Trophoblast cell (in vitro differentiated cells and primary cell): ENCODE measurements around the gene TMEM179.

Experiments used
- DNase-seq, 2 donors: peaks; one replicate each; pipeline ENCODE4 v3.0.0-alpha.2; 2016
- H2AFZ ChIP-seq: 2 replicates; pipeline ENCODE4 v1.6.1; 2013; ENCODE audit warnings: low read length, moderate library complexity, mild to moderate bottlenecking; ENCODE audit not compliant: insufficient read depth, poor library complexity
- H2AK5ac ChIP-seq: 2 replicates; pipeline ENCODE4 v1.6.1; 2013; ENCODE audit warnings: mild to moderate bottlenecking, low read length
- H2BK120ac ChIP-seq: 2 replicates; pipeline ENCODE4 v1.6.1; 2013; ENCODE audit warnings: low read length, mild to moderate bottlenecking, moderate library complexity; ENCODE audit not compliant: insufficient read depth, poor library complexity
- H2BK12ac ChIP-seq: 2 replicates; pipeline ENCODE4 v1.6.1; 2013; ENCODE audit warnings: mild to moderate bottlenecking, low read length, moderate library complexity
- H2BK5ac ChIP-seq: 2 replicates; pipeline ENCODE4 v1.6.1; 2013; ENCODE audit warnings: low read length, low read depth, moderate library complexity, mild to moderate bottlenecking; ENCODE audit not compliant: poor library complexity
- H3K14ac ChIP-seq: 2 replicates; pipeline ENCODE4 v1.6.1; 2013; ENCODE audit warnings: mild to moderate bottlenecking, low read length
- H3K18ac ChIP-seq: 2 replicates; pipeline ENCODE4 v1.6.1; 2013; ENCODE audit warnings: mild to moderate bottlenecking, low read length
- H3K23ac ChIP-seq: 2 replicates; pipeline ENCODE4 v1.6.1; 2013; ENCODE audit warnings: low read length
- H3K27ac ChIP-seq: 2 replicates; pipeline ENCODE4 v1.5.1; 2013; ENCODE audit warnings: low read depth, mild to moderate bottlenecking, inconsistent platforms, low read length, moderate library complexity
- H3K27me3 ChIP-seq: 2 replicates; pipeline ENCODE4 v1.6.1; 2013; ENCODE audit warnings: inconsistent platforms, mild to moderate bottlenecking, low read length, moderate library complexity; ENCODE audit not compliant: insufficient read depth
- H3K36me3 ChIP-seq, 2 experiments: 1 replicate in 1 of 2; 2 replicates in 1 of 2; pipeline ENCODE4 v1.6.1; 2013; ENCODE audit warnings: low read length in 2 of 2, mild to moderate bottlenecking in 2 of 2, moderate library complexity in 1 of 2; ENCODE audit not compliant: insufficient read depth in 2 of 2, control insufficient read depth in 1 of 2
- H3K4ac ChIP-seq: 2 replicates; pipeline ENCODE4 v1.6.1; 2013; ENCODE audit warnings: low read depth, mild to moderate bottlenecking, low read length, moderate library complexity
- H3K4me1 ChIP-seq, 2 experiments: 1 replicate in 1 of 2; 2 replicates in 1 of 2; pipeline ENCODE4 v1.6.1; 2013; ENCODE audit warnings: low read length in 2 of 2, mild to moderate bottlenecking in 2 of 2, moderate library complexity in 1 of 2; ENCODE audit not compliant: insufficient read depth in 2 of 2, control insufficient read depth in 1 of 2
- H3K4me2 ChIP-seq: 2 replicates; pipeline ENCODE4 v1.6.1; 2013; ENCODE audit warnings: inconsistent platforms, mild to moderate bottlenecking, low read length, moderate library complexity
- H3K4me3 ChIP-seq: 2 replicates; pipeline ENCODE4 v1.5.1; 2013; ENCODE audit warnings: mild to moderate bottlenecking, low read depth, low read length, inconsistent platforms
- H3K79me1 ChIP-seq: one replicate; pipeline ENCODE4 v1.6.1; 2013; ENCODE audit warnings: low read length
- H3K79me2 ChIP-seq: 2 replicates; pipeline ENCODE4 v1.6.1; 2013; ENCODE audit warnings: low read length, mild to moderate bottlenecking; ENCODE audit not compliant: control insufficient read depth, insufficient read depth, poor library complexity
- H3K9ac ChIP-seq: 2 replicates; pipeline ENCODE4 v1.6.1; 2013; ENCODE audit warnings: mild to moderate bottlenecking, low read length
- H3K9me3 ChIP-seq: 2 replicates; pipeline ENCODE4 v1.6.1; 2013; ENCODE audit warnings: low read depth, mild to moderate bottlenecking, control low read depth, inconsistent platforms, low read length; ENCODE audit not compliant: insufficient read depth
- H4K12ac ChIP-seq: 2 replicates; pipeline ENCODE4 v1.6.1; 2013; ENCODE audit warnings: low read depth, mild to moderate bottlenecking, low read length, moderate library complexity
- H4K8ac ChIP-seq: 2 replicates; pipeline ENCODE4 v1.6.1; 2013; ENCODE audit warnings: low read depth, mild to moderate bottlenecking, low read length, moderate library complexity
- H4K91ac ChIP-seq: one replicate; pipeline ENCODE4 v1.6.1; 2013; ENCODE audit warnings: low read depth, mild to moderate bottlenecking, low read length, moderate library complexity
- WGBS: extraction: QIAGEN DNeasy Blood & Tissue Kit; methylation state at CpG from one replicate; pipeline ENCODE4 v1.1.7; 2013; ENCODE audit warnings: missing lambda C conversion rate; ENCODE audit not compliant: insufficient read length, insufficient coverage; ENCODE audit errors: extremely low coverage; 5-methylcytosine and 5-hydroxymethylcytosine counted together

The TMEM179 gene

DNA sequence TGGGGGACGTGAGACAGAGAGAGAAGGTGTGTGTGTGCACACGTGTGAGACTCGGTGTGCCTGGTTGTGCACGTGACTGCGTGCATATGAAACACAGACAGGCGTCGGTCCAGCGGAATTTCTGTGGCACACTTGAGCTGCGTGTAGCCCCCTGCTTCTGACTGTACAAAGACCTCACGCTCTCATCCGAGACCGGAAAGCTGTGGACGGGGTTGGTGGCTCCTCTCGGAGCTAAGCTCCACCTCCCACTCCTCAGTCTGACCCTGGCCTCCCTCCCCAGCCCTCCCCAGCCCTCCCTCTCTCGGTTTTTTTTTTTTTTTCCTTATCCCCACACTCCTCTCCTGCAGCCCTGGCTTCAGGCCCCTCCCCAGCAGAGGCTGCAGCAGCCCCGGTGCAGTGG, 33.3 kb downstream of the TMEM179 start:
- Histone ChIP-seq H3K27ac (no peak overlapping the region), H4K8ac (no peak overlapping the region), H4K12ac (no peak overlapping the region), H2AFZ (no peak overlapping the region), H3K79me1 (no peaks in the 10 kb centered on the region), H3K27me3 (no peaks in the 10 kb centered on the region), H2BK120ac (no peak overlapping the region), H3K18ac (no peak overlapping the region), H4K91ac (no peak overlapping the region), H3K9me3 (no peaks in the 10 kb centered on the region), H3K23ac (no peak overlapping the region), H3K79me2 (no peaks in the 10 kb centered on the region), H3K36me3 (no peaks in the 10 kb centered on the region), H2BK12ac (no peak overlapping the region), H3K4me3 (no peak overlapping the region), H3K9ac (no peak overlapping the region), H2AK5ac (no peak overlapping the region), H2BK5ac (no peak overlapping the region), H3K4ac (no peak overlapping the region), H3K14ac (no peak overlapping the region), H3K4me1 (no peaks in the 10 kb centered on the region), H3K4me2 (no peak overlapping the region)
- no peak for DNase-seq
- WGBS = no CpG with 5 or more reads among the region's 16 CpGs

DNA sequence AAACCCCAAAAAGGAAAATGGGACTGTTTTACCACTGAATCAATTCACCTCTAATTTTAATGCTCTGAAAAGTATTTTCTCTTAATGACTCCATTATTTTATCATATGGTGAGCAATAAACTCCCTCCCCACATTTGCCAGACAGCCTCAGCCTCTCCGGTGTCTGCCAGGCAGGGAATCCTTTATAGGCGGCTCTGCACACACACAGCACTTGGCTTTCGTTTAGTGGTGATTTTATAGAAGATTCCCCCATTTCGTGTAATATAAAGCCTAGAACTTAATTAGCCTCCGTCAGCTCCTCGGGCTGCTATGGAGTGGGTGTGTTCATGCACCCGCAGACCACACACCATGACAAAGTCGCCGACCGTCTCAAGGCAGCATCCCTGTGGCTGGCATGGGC, 35.1 kb downstream of the TMEM179 start:
- no CpG with 5 or more reads among the region's 10 CpGs for WGBS

DNA sequence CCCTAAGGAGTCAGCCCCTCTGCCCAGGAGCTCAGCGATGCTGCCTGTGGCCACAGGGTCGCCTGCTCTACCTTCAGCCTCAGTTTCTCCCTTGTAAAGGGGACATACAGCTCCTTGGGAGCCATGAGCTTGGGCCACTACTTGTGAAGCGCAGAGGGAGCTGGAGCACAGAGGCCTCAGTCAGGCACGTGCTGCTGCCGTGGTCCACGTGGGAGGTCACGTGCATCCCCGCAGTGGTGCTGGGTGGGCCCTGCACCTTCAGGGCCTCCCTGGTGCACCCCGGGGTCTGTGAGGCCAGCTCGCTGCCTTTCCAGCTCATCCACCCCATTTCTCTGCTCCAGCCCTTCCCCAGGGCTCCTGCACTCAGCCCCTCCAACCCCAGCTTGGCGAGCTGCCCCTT, 36.0 kb downstream of the TMEM179 start:
- Histone ChIP-seq H3K27me3 (no peaks in the 10 kb centered on the region), H4K8ac (no peak overlapping the region), H3K79me1 (no peaks in the 10 kb centered on the region), H4K91ac (no peak overlapping the region), H3K36me3 (no peaks in the 10 kb centered on the region), H3K4me2 (no peak overlapping the region), H3K9ac (no peak overlapping the region), H3K4me3 (no peak overlapping the region), H3K27ac (no peak overlapping the region), H3K4ac (no peak overlapping the region), H2BK120ac (no peak overlapping the region), H3K9me3 (no peaks in the 10 kb centered on the region), H4K12ac (no peak overlapping the region), H3K23ac (no peak overlapping the region), H3K4me1 (no peaks in the 10 kb centered on the region), H2BK12ac (no peak overlapping the region), H3K14ac (no peak overlapping the region), H3K18ac (no peak overlapping the region), H3K79me2 (no peaks in the 10 kb centered on the region), H2AK5ac (no peak overlapping the region), H2BK5ac (no peak overlapping the region), H2AFZ (no peak overlapping the region)
- no peak for DNase-seq
- no CpG with 5 or more reads among the region's 11 CpGs for WGBS

More for the DNA sequence above, 35.1 kb downstream of the TMEM179 start:
- no peaks in the 10 kb centered on the region for H3K79me1 ChIP-seq
- no peak overlapping the region for H4K12ac ChIP-seq
- no peak overlapping the region for H2AK5ac ChIP-seq
- H3K79me2 ChIP-seq = no peaks in the 10 kb centered on the region
- no peaks in the 10 kb centered on the region for H3K4me1 ChIP-seq
- no peak overlapping the region for H4K8ac ChIP-seq
- no peaks in the 10 kb centered on the region for H3K36me3 ChIP-seq
- no peak overlapping the region for H3K4ac ChIP-seq
- H3K14ac ChIP-seq = no peak overlapping the region
- no peak overlapping the region for H4K91ac ChIP-seq
- H3K9me3 ChIP-seq = no peaks in the 10 kb centered on the region
- no peaks in the 10 kb centered on the region for H3K27me3 ChIP-seq
- no peak for DNase-seq
- no peak overlapping the region for H3K23ac ChIP-seq
- no peak overlapping the region for H2BK5ac ChIP-seq
- no peak overlapping the region for H2BK12ac ChIP-seq
- H3K9ac ChIP-seq = no peak overlapping the region
- H3K27ac ChIP-seq = no peak overlapping the region
- H3K4me3 ChIP-seq = no peak overlapping the region
- no peak overlapping the region for H2BK120ac ChIP-seq
- H2AFZ ChIP-seq = no peak overlapping the region
- no peak overlapping the region for H3K18ac ChIP-seq
- no peak overlapping the region for H3K4me2 ChIP-seq

DNA sequence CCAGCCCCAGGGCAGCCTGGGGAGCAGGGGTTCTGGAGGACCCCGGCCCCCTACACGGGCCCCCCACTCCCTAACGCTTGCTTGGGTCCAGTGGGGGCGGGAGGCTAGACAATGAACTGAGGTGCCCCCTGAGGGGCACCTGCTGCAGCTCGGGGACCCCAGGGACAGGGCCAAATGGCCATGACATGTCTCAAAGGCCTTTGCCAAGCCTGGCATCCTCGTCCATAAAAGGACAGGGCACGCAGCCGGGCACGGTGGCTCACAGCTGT, 36.7 kb downstream of the TMEM179 start:
- H3K9ac ChIP-seq = no peak overlapping the region
- no peaks in the 10 kb centered on the region for H3K36me3 ChIP-seq
- H3K79me1 ChIP-seq = no peaks in the 10 kb centered on the region
- H3K18ac ChIP-seq = no peak overlapping the region
- H3K27me3 ChIP-seq = no peaks in the 10 kb centered on the region
- no peak overlapping the region for H2BK12ac ChIP-seq
- H3K4me3 ChIP-seq = no peak overlapping the region
- H4K91ac ChIP-seq = no peak overlapping the region
- no CpG with 5 or more reads among the region's 9 CpGs for WGBS
- H2AFZ ChIP-seq = no peak overlapping the region
- no peak for DNase-seq
- no peak overlapping the region for H4K8ac ChIP-seq
- no peaks in the 10 kb centered on the region for H3K9me3 ChIP-seq
- no peak overlapping the region for H3K4me2 ChIP-seq
- H3K27ac ChIP-seq = no peak overlapping the region
- no peaks in the 10 kb centered on the region for H3K4me1 ChIP-seq
- H3K23ac ChIP-seq = no peak overlapping the region
- no peak overlapping the region for H2AK5ac ChIP-seq
- no peak overlapping the region for H3K14ac ChIP-seq
- no peak overlapping the region for H4K12ac ChIP-seq
- no peak overlapping the region for H2BK5ac ChIP-seq
- no peaks in the 10 kb centered on the region for H3K79me2 ChIP-seq
- H2BK120ac ChIP-seq = no peak overlapping the region
- no peak overlapping the region for H3K4ac ChIP-seq
